ENCODE measurements around the gene KLHL7.
A peak's percentile ranks its signal among the peaks of the same experiment; 100 is the strongest.

The KLHL7 gene, protein sequence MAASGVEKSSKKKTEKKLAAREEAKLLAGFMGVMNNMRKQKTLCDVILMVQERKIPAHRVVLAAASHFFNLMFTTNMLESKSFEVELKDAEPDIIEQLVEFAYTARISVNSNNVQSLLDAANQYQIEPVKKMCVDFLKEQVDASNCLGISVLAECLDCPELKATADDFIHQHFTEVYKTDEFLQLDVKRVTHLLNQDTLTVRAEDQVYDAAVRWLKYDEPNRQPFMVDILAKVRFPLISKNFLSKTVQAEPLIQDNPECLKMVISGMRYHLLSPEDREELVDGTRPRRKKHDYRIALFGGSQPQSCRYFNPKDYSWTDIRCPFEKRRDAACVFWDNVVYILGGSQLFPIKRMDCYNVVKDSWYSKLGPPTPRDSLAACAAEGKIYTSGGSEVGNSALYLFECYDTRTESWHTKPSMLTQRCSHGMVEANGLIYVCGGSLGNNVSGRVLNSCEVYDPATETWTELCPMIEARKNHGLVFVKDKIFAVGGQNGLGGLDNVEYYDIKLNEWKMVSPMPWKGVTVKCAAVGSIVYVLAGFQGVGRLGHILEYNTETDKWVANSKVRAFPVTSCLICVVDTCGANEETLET

GRCh38 chr7:23105644-23106056 is at the start of gene KLHL7:
Gene KLHL7 (plus strand): TSS chr7:23105785. CDS start chr7:23106027, 242 bp downstream.
- DNase-seq, result peak; percentile 96

DNA sequence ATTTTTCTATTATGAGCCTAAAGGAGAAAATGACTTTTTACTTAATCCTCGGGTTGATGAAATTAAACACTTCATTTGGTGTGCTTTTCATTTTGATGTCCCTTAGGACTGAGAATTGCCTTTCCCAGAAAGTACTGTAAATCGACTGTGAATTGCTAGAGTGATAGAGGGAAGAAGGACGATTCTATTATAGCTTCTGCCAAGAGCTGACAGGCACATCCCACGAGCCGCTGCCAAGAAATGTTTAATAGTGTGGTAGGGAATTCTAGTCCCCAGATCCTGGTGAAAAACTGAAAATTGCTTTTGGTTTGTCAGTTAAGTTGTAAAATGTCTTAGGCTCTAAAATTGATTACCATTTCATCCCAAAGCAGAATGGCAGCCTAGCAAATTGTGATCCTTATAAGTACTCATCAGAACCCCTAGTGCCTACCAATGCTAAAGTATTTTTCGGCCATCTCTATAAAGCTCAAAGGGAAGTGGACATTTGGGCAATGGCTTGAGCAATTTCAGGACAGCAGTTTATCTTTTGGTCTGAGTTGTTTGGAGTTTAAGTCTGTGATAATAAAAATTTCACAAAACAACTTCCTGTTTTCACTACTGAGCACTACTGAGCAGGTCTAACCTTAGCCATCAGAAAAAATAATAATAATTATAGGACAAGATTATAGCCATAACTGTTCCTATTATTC is 47.0 kb upstream of the KLHL7 start:
- DNase-seq, result no peak

DNA sequence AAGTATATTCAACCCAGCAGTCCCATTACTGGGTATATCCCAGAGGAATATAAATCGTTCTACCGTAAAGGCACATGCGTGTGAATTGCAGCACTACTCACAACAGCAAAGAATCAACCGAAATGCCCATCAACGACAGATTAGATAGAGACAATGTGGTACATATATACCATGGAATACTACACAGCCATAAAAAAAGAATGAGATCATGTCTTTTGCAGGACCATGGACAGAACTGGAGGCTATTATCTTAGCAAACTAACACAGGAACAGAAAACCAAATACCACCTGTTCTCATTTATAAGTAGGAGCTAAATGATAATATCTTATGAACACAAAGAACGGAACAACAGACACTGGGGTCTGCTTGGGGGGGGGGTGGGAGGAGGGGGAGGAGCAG is 44.3 kb upstream of the KLHL7 start:
- no peak for DNase-seq

DNA sequence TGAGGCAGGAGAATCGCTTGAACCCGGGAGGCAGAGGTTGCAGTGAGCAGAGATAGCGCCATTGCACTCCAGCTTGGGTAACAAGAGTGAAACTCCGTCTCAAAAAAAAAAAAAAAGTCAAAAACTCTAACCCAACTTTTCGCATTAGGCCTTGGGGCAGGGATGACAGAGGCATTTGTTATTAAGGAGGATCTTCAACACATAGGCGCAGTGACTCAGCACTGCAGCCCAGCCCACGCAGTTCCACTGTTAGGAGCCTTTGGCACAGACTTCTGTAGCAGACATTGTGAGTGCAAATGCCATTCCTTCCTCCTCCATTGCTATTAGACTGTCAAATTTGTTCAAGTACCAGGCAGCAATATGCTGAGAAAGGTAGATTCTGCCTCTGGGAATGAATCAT is 43.1 kb upstream of the KLHL7 start:
- DNase-seq, result no peak

DNA sequence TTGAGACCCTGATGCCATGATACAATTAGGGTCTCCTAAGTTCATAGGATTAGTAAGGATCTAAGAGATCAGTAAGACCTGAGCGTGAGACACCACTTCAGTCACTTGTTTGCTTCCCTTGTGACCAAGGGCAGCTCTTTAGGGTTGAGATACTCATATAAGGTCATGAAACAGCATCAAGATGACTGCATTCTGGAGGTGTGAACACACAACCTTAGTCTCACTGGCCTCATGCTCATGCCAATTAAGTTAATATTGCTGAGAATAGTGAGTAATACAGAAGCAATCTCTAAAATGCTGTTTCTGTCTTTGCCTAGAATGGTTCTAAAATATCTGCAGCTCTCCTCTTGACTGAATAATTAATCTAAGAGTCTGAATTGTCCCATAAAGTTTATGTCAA is 39.6 kb upstream of the KLHL7 start:
- DNase-seq, result no peak

GRCh38 chr7:23067271-23067670 is 38.3 kb upstream of the KLHL7 start:
- DNase-seq, result no peak

DNA sequence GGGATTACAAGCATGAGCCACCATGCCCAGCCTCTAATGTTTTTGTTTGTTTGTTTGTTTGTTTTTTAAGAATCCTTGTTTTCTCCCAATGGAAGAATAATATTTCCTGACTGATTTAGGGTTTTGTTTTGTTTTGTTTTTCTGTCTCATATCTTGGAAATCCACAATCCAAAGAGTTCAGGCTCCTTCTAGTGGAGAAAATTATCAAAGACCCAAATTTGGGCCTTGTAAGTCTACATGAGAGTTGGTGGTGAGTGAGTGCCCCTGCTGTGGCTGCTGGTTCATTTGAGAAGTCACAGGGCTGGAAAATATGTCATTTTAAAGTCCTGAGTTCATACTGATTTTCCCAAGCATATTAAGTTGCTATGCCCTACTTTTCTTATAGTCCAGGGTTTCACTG is 33.5 kb upstream of the KLHL7 start:
- DNase-seq, result no peak

- no peak for DNase-seq
Observed at GRCh38 chr7:23072922-23073321, 32.7 kb upstream of the KLHL7 start.

DNA sequence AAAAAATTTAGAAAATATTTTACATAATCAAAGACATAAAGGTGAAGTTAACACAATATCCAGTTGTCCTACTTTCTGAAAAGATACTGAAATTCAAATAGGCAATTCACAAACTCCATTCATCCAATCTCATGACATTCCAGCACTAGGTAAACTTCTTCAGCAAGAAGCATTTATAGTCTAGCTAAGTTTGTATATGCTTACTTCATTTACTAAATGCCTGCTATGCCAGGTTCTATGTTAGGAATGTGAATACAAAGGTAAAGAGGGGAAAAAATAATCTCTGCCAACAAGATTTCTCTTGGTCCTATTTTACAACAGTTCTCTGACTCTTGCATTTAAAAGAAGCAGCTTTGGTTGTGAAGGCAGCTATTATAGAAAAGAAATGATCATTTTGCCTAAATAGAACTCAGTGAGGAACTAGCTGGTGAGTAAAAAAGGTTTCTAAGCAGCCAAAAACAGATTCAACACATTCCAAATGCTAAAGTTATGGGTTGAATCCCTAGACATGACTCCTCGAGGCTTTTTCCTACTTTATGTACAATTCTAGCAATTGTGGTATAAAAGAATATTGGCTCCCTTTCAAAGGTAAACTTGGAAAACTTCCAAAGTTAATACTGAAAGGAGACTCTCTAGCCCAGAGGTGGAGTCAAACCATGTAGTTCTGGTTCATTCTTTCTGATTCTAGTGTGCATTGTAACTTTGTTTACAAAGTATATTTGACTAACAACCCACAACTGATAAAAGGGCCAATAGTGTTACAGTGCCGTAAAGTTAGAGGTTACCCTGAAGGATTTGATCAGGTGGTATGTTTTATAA is 30.9 kb upstream of the KLHL7 start:
- peak; percentile 88 for DNase-seq

- no peak for DNase-seq
Observed at GRCh38 chr7:23075571-23075970, 30.0 kb upstream of the KLHL7 start.

GRCh38 chr7:23076772-23077171 is 28.8 kb upstream of the KLHL7 start:
- DNase-seq, result no peak

DNA sequence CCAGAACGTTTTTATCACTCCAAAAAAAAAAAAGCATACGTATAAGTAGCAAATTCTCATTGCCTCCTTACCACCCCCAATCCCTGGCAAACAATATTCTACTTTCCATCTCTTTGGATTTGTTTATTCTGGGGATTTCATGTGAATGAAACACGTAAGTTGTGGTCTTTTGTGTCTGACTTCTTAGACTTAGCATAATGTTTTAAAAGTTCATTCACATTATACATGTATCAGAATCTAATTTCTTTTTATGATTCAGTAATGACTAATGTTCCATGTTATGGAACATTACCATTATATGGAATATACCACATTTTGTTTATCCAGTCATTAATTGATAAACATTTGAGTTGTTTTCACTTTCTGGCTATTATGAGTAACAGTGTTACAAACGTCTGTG is 12.5 kb upstream of the KLHL7 start:
- no peak for DNase-seq

DNA sequence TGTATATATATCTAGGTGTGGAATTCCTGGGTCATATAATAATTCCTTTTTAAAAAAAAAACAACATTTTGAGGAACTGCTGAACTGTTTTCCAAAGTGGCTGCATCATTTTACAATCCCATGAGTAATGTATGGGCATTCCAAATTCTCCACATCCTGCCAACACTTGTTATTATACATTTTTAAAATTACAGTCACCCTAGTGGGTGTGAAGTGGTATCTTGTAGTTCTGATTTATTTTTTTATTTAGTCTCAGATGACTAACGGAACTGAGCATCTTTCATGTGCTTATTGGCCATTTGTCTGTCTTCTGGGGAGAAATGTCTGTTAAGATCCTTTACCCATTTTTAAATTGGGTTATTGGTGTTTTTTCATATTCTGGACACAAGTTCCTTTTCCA is 12.0 kb upstream of the KLHL7 start:
- DNase-seq, result no peak

GRCh38 chr7:23096518-23097290 is 8.9 kb upstream of the KLHL7 start:
- DNase-seq, result no peak

GRCh38 chr7:23098029-23098428 is 7.6 kb upstream of the KLHL7 start:
- no peak for DNase-seq

GRCh38 chr7:23098460-23098859 is 7.1 kb upstream of the KLHL7 start:
- peak; percentile 41 for DNase-seq

DNA sequence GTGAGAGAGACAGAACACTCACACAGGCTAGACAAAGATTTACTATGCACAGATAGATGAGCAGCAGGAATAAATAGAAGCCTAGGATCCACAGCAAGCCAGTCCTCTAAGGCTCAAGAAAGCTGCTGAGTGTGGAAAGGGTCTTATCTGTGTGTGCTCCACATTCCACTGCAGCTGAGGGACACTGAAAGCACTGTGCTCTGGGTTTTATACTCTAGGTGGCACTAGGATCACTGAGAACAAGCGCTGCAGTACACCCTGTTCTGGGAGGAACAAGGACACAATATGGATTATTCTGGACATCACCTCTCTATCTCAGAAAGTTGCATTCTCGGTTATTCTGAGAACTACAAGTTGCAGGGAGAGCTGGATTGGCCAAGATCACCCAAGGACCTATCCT is 4.9 kb upstream of the KLHL7 start:
- DNase-seq, result no peak

DNA sequence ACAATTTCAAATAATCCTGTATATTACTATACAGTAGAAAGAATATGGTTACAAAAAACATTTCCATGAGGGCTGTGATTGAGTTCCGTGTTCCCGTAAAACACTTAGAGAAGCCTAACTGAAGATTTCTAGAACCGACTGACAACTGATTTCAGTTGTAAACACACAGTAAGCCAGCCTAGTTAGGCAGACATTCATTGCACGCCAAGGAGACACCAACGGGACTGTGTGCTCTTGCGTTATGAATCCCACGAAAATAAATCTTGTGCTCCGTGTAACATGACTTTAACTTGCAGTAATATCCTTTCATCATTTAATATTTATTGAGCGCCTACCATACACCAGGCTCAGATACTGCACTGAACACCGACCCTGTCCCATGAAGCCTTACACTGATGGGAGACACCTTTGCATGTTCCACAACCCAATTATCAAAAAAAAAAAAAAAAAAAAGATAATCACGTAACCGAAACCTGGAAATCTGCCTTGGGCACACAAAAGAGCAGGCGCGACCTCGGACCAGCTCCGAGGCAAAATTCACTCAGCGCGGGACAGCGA is 420 bp upstream of the KLHL7 start:
- peak; percentile 28 for DNase-seq

- DNase-seq, result peak; percentile 69
Observed at GRCh38 chr7:23106057-23106822, 655 bp downstream of the KLHL7 start.

DNA sequence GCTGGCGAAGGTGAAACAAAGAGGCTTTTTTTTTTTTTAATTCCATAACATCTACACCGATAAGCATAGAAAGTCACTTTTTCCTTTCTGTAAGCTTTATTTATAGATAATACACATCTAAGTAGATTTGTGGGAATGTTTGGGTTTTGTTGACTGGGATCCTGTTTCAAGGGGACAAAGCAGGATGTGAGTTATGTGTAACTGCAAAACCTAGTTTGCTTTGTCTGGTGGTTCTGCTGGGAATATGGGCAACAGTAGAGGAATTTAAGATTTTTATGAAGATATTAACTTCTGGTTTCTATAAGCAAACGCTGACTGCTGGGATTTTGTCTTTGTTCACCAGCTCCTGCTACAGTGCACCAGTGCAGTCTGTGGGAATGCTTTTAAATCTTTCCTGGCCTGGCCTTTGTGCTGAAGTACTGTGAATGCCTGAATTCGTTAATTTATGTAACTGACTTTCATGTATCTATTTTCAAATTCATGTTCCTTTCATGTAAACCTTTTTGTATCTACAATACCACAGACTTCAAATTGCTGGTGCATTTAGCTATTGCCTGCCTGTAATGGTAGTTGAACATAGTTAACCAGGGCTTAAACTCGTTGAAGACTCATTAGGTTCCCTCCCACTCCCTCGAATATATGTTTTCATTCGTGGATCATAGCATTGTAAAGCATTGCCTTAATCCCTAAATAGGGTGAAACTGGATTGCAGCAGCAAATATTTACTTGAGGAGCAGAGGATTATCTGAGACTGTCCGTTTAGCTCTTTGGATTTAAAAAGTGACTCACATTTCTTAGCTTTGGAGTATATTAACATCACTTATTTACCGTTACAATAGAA is 1.5 kb downstream of the KLHL7 start:
- DNase-seq, result no peak

Measured in NCI-H345 (cell line).